GM19239 (cell line): ENCODE results near the gene MYG1.
A peak's percentile ranks its signal among the peaks of the same experiment; 100 is the strongest.

Experiments
- DNase-seq: peaks from one replicate; pipeline ENCODE4 v3.0.0; 2011; ENCODE audit warnings: low spot score; ENCODE audit not compliant: insufficient read length
- FAIRE-seq: peaks from 2 replicates; lab custom pipeline; 2011; peaks lifted over from hg19 to GRCh38; lab: Jason Lieb, UNC

MYG1 gene

GRCh38 chr12:53299454-53300180, at the start of gene MYG1:
Gene MYG1 (plus strand): TSS chr12:53299695. CDS start chr12:53299738, 43 bp downstream.
- FAIRE-seq (peak; percentile 87), DNase-seq (peak; percentile 84)

- DNase-seq (peak; percentile 90), FAIRE-seq (no peak)
Measured at GRCh38 chr12:53251477-53252348, 47.8 kb upstream of the MYG1 start.

DNA sequence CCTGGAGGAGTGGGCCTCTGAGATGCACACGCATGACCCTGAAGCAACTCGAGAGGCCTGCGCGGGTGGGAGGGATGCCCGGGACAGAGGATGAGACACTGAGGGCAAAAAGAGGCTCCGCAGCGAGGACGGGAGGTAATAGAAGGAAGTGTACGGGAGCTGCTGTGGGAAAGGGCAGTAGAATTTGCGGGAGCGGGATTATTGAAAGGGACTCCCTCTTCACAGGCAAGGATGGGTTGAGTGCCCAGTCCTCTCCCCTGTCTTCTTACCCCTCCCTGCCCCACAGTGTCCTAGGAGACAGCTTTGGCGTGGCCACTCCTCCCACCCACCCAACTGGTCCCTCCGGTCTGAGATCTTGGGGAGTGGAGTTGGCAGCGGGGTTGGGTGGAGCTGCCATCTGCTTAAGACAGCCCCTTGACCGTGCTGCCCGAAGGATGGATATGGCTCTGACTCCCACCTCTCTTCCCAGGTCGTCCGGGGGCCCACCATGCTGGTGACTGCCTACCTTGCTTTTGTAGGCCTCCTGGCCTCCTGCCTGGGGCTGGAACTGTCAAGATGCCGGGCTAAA, 47.1 kb upstream of the MYG1 start:
- DNase-seq (no peak), FAIRE-seq (no peak)

- DNase-seq (no peak), FAIRE-seq (no peak)
Measured at GRCh38 chr12:53253298-53253697, 46.2 kb upstream of the MYG1 start.

DNA sequence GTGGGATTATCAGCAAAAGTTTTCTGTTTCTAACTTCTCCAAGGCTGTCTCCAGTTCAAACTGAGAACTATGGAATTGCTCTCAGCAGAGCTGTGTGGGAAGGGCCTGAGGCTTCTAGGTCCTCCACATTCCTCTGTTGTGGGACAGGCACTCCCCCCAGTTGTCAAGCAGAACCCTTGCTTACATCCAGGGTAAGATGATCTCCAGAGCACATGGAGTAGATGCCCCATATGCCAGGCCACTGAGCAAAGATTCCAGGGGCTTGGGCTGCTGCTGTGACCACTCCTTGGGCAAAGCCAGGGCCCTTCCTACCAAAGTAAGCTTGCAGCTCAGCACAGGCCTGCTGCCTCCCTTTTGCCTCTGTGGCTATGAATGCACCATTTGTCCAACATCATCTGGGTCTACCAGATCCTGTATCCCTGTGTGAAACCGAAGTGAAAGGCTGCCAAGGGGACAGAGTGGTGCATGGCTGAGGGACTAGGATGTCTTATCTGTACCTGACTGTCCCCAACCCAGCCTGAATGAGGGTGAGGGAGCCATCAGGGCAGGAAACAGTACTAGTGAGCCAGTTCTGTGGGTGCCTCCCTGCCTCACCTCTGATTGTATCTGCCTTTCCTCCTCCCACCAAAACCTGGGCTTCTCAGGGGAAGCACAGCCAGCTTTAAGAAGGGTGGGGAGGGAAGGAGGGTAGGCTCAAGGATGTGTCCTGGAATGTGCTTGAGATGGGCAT, 44.5 kb upstream of the MYG1 start:
- DNase-seq (no peak), FAIRE-seq (no peak)

DNA sequence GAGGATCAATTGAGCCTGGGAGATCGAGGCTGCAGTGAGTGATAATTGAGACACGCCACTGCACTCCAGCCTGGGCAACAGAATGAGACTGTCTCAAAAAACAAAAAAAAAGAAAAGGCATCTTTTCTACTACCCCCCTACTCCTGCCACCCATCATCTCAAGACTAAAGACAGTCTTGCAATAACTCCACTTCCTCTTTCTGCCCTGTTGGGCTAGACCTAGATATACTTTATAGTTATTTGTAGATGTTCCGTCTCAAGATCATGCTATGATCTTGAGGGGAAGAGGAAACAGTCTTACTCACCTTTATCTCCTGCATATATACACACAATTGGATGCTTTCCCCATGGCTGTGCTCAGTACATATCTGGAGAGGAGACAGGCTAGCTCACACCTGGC, 43.5 kb upstream of the MYG1 start:
- no peak for FAIRE-seq
- DNase-seq = no peak

GRCh38 chr12:53258541-53259539, 40.7 kb upstream of the MYG1 start:
- no peak for DNase-seq
- no peak for FAIRE-seq

DNA sequence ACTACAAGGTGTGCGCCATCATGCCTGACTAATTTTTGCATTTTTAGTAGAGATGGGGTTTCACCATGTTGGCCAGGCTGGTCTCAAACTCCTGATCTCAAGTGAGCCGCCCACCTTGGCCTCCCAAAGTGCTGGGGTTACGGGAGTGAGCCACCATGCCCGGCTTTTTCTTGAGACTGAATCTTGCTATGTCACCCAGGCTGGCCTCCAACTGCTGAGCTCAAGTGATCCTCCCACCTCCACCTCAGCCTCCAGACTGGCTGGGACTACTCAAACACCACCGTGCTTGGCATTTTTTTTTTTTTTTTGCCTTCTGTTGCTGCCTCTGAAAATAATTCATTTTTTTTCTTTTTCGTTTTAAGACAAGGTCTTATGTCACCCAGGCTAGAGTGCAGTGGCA, 39.6 kb upstream of the MYG1 start:
- FAIRE-seq = no peak
- no peak for DNase-seq

DNA sequence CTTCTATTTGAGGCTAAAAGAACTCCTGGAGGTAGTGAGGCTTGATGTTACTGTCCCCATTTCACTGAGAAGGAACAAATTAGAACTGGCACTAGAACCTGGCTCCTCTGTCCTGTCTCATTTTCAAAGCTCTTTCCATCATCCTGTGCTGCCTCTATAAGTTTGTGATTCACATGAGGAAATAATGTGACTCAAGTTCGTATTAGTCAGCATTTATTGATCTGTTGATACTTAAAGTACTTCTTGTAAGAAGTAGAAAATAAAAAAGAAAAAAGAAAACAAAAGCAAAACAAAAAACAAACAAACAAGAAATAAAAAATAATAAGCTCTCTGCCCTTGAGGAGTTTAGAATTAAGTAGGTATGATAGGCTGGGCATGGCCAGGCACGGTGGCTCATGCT, 33.7 kb upstream of the MYG1 start:
- DNase-seq = no peak
- no peak for FAIRE-seq

GRCh38 chr12:53267306-53267998, 32.0 kb upstream of the MYG1 start:
- FAIRE-seq = peak; percentile 42
- DNase-seq = no peak

DNA sequence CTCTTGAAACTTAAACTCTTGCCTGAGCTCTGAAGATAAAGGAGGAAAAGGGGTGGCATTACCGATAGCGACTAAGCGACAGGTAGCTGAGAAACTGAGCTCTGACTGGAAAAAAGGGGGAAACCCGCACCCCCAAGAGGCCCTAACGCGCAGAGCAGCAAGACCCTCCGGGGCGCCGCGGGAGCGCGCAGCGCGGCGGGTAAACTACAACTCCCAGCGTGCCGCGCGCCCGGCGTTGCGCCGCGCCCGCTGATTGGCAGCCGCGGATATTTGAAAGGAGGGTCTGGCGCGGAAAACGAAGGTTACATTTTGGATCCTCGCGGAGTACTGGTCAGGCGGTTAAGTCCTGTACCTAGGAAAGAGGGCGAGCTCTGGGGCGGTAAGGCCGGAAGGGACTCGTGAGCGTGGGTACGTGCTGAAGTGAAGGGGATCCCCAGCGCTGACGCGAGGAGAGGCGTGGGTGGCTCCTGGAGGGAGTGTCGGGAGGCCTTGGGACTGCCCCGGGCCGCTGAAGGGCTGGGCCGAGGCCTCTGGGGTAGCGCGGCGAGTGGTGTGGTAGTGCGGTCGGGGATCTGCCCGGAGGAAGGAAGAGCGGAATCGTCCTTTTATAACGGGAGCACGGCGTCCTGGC, 31.4 kb upstream of the MYG1 start, which contains the start of gene ESPL1:
Gene ESPL1 (plus strand): TSS at position 301 of the 631 bp plus-strand sequence. CDS start 468 bp downstream, outside the sequence.
- DNase-seq (peak; percentile 88), FAIRE-seq (peak; percentile 80)

GRCh38 chr12:53268630-53269562, 30.6 kb upstream of the MYG1 start:
- FAIRE-seq (no peak), DNase-seq (no peak)

DNA sequence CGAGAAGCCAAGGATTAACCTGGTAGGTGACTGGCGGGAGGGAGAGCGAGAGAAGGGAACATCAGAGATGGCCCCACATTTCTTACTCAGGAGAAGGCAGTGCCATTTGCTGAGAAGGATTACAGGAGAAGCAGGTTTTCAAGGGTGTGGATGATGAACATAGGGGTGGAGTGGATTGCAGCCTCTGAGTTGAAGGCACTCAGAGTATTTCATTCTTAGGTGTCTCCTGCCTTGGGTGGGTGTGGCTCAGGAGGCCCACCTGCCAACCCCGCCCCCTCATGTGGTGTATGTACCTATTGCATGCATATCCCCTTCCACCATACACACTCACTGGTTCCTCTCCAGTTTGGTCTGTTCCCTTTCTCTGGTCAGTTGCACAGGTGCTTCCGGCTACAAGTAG, 25.1 kb upstream of the MYG1 start:
- FAIRE-seq (no peak), DNase-seq (no peak)

- no peak for FAIRE-seq
Measured at GRCh38 chr12:53276511-53276910, 23.0 kb upstream of the MYG1 start.

GRCh38 chr12:53277981-53278380, 21.5 kb upstream of the MYG1 start:
- DNase-seq = no peak
- FAIRE-seq = no peak

More at GRCh38 chr12:53276511-53276910, 23.0 kb upstream of the MYG1 start:
- no peak for DNase-seq

- no peak for DNase-seq
- no peak for FAIRE-seq
Measured at GRCh38 chr12:53279283-53279869, 20.1 kb upstream of the MYG1 start.
